HG03354 (cell line): ENCODE results near the gene DENND2A.
"Not testable (repeated sequence)": the region's sequence is repeated elsewhere in the genome, so short reads cannot be mapped to it uniquely, and the experiment has no call there.

Experiments
- ATAC-seq: cut with Tn5 transposase; IDR thresholded peaks from one replicate; pipeline ENCODE4 v1.9.1; 2021; ENCODE audit warnings: mild to moderate bottlenecking; ENCODE audit not compliant: unreplicated experiment, poor library complexity, severe bottlenecking

Gene DENND2A

GRCh38 chr7:140654109-140654387 is 13.4 kb upstream of the DENND2A start:
- ATAC-seq = no peak

- no peak for ATAC-seq
These were observed 12.9 kb upstream of the DENND2A start for GRCh38 chr7:140653319-140654108.

GRCh38 chr7:140650367-140650766 is 9.8 kb upstream of the DENND2A start:
- ATAC-seq = no peak

GRCh38 chr7:140649556-140650205 is 9.1 kb upstream of the DENND2A start:
- ATAC-seq = no peak

GRCh38 chr7:140646931-140647647 is 6.5 kb upstream of the DENND2A start:
- peak; percentile 96 for ATAC-seq

GRCh38 chr7:140645166-140645900 is 4.7 kb upstream of the DENND2A start:
- no peak for ATAC-seq

- not testable (repeated sequence) for ATAC-seq
These were observed 4.1 kb upstream of the DENND2A start for GRCh38 chr7:140644761-140645160.

- ATAC-seq = no peak
These were observed 2.8 kb upstream of the DENND2A start for GRCh38 chr7:140643416-140643815.

- no peak for ATAC-seq
These were observed 1.0 kb upstream of the DENND2A start for GRCh38 chr7:140641524-140642195.

GRCh38 chr7:140640060-140640637 is 464 bp downstream of the DENND2A start:
- ATAC-seq = no peak

- no peak for ATAC-seq
These were observed 1.1 kb downstream of the DENND2A start for GRCh38 chr7:140639366-140640053.

- no peak for ATAC-seq
These were observed 2.3 kb downstream of the DENND2A start for GRCh38 chr7:140638173-140638791.

GRCh38 chr7:140637400-140637799 is 3.2 kb downstream of the DENND2A start:
- ATAC-seq = no peak

- ATAC-seq = no peak
These were observed 4.8 kb downstream of the DENND2A start for GRCh38 chr7:140635816-140636215.

GRCh38 chr7:140635345-140635744 is 5.3 kb downstream of the DENND2A start:
- ATAC-seq = no peak

- ATAC-seq = no peak
These were observed 9.0 kb downstream of the DENND2A start for GRCh38 chr7:140631602-140632001.

GRCh38 chr7:140631021-140631420 is 9.6 kb downstream of the DENND2A start:
- no peak for ATAC-seq
